PC-9 (cell line): ENCODE data around the gene TMEM59L.

Source experiments
- CTCF ChIP-seq: fragments of 200-600 bp; sonication (generic); conservative IDR thresholded peaks from 2 replicates; pipeline ENCODE4 v1.6.1; 2017; ENCODE audit warnings: mixed run types, antibody characterized with exemption, mild to moderate bottlenecking, moderate library complexity
- EZH2 ChIP-seq: fragments of 200-600 bp; sonication (generic); IDR thresholded peaks from 2 replicates; pipeline ENCODE4 v1.8.0; 2017; ENCODE audit warnings: antibody characterized with exemption, low read depth

- TF ChIP-seq CTCF (no peak), EZH2 (no peak)
Measured at GRCh38 chr19:18620902-18621301, 8.2 kb downstream of the TMEM59L start.
